HG03139 (cell line): ENCODE measurements around the gene SPINK6.

Experiments used
- ATAC-seq: cut with Tn5 transposase; IDR thresholded peaks from one replicate; pipeline ENCODE4 v1.9.1; 2021; ENCODE audit not compliant: unreplicated experiment

SPINK6 gene, protein sequence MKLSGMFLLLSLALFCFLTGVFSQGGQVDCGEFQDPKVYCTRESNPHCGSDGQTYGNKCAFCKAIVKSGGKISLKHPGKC

DNA sequence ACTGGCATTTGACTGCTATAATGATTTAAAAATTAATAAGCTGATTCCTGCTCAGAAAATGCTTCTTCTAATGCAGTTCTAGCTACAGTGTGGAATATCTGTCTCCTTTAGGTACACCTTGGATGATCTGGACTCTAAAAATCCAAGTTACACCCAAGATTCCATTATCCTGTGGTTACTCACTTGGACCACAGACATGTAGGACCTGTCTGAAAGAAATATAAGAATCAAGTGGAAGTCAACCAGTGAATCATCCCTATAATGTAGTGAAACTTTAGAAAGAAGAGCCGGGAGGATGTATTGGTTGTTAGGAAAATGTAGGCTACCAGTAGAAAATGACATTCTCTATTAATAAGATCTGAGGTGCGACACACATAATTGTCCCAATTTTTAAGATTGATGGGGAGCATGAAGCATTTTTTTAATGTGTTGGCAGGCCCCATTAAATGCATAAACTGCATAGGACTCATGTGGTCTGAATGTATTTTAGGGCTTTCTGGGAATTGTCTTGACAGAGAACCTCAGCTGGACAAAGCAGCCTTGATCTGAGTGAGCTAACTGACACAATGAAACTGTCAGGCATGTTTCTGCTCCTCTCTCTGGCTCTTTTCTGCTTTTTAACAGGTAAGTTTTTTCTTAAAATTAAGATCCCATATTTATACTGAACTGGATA lies at the start of gene SPINK6:
SPINK6 (plus strand) TSS at position 512 of the 673 bp plus-strand sequence; CDS start at position 567, 55 bp downstream.
- no peak for ATAC-seq

DNA sequence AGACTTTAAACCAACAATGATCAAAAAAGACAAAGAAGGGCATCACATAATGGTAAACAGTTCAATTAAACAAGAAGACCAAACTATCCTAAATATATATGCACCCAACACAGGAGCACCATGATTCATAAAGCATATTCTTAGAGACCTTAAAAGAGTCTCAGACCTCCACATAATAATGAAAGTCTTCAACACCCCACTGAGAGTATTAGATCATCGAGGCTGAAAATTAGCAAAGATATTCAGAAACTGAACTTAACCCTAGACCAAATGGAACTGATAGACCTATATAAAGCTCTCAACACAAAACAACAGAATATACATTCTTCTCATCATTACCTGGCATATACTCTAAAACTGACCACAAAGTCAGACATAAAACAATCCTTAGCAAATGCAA lies 46.2 kb upstream of the SPINK6 start:
- no peak for ATAC-seq

DNA sequence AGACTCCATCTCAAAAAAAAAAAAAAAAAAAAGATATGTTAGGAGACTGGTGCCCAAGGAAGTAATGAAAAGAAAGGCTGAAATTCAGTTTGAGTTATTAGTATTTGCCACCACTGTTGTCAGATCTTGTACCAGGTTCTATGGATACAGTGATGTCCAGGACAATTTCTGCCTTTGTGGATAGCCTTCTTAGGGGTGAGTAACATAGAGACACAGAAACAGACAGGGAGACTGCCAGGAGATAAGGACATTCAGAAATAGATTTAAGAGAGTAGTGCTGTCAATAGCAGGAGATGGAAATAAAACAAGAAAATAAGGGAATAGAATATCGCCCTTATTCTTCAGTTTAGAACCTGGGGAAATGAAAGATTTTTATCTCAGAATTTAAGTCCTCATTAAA lies 40.8 kb upstream of the SPINK6 start:
- ATAC-seq: no peak

DNA sequence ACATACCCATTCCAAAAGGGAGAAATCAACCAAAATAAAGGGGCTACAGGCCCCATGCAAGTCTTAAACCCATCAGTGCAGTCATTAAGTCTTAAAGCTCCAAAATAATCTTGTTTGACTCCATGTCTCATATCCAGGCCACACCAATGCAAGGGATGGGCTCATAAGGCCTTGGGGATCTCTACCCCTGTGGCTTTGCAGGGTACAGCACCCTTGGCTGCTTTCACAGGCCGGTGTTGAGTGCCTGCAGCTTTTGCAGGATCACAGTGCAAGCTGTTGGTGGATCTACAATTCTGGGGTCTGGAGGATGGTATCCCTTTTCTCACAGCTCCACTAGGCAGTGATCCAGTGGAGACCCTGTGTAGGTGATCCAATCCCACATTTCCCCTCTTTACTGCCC lies 39.5 kb upstream of the SPINK6 start:
- ATAC-seq: no peak

DNA sequence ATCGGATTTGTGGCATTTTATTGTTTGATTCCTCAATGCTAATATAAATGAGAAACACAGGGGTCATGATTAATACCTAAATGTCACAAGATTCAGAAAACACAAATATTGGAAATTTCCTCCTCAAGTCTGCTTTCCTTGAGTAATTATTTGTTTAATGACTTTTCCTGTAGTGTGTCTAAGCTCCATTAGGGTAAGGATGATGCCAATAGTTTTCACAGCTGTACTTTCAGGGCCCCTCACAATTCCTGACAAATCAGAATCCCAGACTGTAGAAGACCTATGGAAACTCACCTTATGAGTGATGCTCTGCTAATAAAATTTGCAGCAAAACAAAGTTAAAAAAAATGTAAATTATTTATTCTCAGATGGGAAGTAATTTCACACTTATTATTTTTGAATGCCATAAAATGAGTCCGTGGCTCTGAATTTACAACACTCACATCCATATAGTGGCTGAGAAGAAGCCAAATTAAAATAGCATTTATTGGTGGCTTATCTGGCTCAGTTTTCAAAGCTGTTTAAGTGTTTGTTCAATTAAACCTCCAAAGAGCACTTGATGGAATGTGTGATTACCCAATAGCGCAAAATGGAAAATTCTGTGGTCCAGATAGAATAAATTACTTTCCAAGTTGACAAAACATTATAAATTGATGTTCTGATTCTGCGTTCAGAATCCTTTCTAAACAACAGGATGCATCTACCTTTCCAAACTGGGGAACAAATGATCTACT lies 36.1 kb upstream of the SPINK6 start:
- ATAC-seq: no peak

DNA sequence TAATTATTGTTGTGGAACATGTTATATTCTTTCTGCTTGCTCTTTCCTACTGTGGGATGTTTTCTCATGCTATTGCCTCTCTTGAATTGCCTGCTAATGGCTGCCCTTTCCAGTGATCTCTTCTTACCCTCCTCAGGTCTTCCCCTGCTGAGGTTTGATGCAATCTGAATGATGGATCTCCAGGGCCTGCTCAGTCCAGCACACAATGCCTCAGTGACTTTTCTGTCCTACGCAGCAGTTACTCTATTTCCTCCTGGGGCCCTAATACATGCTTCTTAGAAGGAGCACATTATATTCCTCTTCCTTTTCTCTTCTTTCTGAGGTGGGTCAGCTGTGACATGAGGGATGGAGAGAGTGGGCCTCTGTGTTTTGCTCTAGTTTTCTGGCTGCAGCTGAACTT lies 34.6 kb upstream of the SPINK6 start, which contains the start of gene SPINK14:
SPINK14 (plus strand) TSS at position 301 of the 400 bp plus-strand sequence. CDS start 1,187 bp downstream, outside the sequence.
- no peak for ATAC-seq

DNA sequence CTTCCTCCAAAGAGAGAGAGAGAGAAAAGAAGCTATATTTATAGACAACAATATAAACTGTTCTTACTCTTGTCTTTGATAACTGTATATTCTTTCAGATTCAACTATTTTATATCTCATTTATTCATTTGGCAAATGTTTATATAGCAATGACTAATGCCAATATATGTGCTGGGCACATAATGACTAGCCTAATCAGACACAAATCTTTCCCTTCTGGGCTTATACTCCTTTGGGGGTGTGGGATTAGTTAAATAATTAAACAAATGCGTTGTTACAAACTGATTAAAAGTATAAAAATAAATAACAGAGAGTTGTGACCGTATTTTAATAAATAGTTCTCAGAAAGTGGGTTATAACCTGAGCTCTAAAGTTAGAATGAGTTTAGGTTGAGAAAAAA lies 30.5 kb upstream of the SPINK6 start:
- ATAC-seq: no peak

DNA sequence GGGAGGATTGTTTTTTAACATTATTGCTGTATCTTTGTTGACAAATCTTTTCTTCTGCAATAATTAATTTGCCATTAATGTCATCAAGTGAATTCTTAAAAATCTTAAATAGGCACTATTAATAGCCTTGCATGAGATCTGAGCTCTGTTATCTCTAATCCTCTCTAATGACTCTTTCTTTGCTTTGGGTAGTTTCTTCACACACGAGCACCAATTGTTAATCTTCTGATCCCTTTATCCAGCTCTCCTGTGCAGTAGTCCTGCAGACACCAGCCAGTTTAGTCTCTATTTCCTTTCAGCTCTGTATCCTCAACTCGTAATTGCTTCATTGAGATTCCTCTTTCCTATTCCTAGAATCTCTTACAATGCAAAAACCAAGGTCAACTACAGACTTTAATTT lies 26.4 kb upstream of the SPINK6 start:
- no peak for ATAC-seq

DNA sequence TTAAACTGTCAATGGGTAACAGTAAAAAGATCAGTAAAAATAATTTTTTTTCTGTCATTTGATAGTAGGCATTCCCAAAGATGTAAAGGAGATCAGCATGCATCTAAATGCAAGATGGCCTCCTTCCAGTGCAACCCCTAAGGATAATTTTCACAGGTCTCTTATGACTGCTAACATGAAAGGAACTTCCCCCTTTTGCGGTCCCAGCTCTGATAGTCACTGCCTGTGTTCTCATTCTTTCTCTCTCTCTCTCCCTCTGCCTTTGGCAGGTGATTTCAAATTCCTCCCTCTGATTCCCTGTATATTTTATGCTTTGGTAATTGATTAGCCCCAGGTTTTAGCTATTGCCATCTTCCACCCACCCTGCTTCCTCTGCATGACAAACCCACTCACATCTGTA lies 25.6 kb upstream of the SPINK6 start:
- no peak for ATAC-seq

DNA sequence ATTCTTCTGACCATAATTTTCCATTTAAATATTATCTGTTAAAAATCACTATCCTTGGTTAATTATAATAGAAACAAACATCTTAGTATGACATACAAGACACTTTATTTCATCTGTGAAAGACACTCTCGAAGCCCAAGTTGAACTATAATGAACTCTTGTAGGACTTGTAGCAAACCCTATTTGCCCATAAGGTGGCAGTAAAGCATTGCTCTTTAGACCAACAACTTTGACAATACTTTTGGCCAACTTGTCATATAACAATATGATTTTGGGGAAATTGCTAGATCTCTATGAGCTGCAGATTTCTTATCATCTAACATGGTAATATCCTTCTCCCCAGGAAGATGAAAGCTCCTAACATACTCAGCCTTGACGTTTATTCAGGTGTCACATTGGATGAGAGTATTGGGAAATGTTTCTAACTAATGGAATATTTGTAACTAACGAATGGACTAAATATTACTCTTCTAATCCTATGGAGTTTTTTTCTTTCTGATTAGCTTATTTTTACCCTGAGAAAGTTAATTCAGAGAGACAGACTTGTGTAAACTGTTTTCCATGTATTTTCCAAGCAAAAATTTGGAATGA lies 23.5 kb upstream of the SPINK6 start:
- peak; percentile 61 for ATAC-seq

DNA sequence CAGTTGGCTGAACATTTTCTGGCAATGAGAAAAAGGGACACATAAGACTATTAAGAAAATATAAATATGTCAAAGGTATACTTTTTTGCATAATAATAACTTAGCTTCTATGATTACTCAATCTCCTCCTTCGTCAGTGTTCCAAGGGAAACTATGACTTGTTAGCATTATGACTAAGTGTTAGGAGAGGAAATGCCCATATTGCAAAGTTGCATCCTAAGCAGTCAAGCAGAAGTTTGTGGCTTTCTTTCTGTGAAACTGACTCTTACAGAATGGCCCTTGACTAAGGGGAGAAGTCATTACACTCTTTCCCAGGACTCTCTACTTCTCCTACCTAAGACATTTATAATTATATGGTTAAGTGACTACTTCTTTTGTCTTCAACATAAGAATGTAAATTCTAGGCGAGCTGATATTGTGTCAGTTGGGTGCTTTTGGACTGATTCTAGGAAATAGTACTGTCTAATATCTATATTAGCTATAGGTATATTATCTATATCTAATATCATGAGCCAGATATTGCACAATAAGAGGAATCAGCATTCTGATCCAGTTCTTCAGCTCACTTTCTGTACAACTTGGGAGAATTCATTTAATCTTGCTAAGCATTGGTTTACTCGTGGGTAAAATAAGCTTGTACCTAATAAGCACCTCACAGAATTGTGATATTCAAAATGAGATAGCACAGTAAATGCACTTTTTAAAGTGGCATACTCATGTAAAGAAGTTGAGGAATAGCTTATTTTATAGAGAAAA lies 16.4 kb upstream of the SPINK6 start:
- no peak for ATAC-seq

DNA sequence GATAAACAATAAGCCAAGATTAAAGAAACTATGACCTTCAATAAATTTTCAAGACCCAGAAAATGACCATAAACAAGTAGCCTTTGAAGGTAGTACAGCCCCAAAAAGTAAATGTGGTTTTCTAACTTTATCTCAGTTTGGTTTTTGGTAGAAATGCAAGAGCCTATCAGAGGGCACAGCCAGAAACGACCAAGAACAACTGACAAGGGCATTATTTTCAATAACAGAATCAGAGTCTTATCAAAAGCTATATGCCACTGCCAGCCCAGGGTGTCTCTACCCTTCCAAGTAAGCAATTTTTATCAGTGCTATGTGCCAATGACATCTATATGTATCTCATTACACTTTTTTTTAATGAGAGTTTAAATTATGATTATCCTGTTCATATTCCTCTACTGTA lies 11.8 kb upstream of the SPINK6 start:
- ATAC-seq: no peak

DNA sequence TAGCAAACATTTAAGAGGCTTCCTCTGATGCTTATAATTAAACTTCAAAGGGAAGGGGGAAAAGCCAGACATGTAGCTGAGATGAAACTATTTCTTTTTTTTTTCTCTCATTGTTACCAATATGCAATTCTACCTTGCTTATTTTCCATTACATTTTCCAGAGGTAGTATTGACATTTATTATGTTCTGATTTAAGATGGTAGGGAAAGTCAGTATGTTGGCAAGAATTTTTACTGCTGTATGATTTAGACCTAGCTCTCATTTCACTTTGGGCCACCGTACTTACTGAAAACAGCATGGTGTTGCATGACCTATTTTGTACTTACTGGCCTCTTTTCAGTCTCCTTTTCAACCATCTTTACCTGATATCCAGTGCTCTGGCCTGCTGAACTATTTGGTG lies 9.6 kb upstream of the SPINK6 start:
- ATAC-seq: no peak

DNA sequence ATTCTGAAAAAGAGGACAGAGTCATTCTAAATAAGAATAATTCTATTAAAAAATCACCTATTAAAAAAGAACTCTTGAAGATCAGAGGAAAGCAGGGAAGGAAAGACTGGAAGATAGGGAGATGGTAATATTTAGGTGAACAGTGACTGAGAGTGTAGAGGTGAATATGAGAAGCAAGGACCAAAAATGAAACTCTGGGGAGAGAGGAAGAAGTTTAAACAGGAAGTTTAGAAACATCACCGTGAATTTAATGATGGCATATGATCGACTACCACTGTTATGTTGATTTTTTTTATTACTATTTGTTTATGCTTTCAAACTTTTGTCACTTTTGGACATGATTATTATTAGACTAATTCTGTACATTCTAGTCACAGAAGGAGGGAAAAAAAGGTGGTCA lies 1.7 kb upstream of the SPINK6 start:
- ATAC-seq: no peak

DNA sequence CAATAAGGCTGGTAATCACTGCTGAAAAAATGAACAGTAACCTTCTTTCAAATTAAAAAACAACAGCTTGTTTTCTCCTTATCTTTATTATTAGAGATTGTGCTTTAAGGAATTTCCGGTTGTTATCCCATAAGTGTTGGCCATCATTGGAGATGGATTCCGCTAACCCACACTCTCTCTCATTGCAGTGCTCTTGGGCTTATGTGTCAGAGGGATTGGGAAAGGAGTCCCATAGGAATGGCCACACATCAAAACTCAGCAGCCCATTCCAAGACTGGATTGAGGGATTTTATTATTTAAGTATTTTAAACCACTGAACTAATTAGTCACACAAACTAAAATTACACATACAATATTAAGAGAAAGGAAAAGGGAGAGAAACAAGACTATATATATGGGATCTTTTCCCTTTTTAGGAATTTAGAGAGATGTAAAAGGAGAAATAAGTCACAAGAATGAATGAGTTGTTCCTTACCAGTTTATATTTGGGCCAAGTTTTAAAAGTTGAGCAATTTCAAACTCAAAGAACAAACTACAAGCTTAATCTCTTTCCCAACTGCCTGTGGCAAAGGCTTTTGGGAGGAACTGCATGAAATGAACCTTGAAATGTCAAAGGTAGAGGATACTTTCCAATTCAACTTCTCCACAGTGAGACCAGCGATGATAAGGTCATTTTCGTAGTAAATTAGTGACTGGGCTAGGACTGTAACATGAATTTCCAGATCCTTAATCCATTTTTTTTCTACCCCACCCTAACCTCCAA lies 2.4 kb downstream of the SPINK6 start:
- ATAC-seq: no peak

DNA sequence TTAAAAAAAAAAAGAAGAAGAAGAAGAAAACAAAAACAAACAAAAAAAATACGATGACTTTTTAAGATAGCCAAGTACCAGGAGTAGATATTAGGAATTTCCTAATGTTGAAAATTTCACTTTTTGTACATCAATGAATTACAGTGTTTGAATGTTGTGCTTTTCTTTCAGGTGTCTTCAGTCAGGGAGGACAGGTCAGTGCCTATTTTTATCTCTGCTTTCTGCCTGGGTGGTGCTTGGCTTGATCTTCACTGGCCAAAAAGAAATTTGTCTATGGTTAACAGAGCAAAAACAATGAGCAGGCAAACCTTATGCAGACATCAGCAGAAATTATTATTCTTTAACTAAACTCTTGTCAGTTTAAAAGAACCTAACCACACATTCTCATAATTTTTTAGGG lies 3.0 kb downstream of the SPINK6 start:
- ATAC-seq: no peak

DNA sequence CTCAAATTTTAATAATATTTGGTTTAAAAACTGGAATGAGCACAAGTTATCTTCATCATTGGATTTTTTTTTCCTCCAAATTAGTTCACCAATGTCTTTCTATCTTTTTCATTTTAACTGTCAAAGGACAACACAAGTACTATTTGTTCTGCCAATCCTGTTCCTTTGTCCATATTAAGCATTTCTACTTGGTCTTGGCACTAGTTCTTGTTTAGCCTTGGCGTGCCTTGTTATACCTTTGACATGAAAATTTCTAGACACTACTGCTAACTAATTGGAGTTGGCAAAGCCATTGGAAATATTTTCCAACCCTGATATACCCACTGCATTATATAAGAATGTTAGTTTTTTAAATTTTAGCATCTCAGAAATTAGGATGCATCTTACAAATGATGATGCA lies 3.8 kb downstream of the SPINK6 start:
- no peak for ATAC-seq

DNA sequence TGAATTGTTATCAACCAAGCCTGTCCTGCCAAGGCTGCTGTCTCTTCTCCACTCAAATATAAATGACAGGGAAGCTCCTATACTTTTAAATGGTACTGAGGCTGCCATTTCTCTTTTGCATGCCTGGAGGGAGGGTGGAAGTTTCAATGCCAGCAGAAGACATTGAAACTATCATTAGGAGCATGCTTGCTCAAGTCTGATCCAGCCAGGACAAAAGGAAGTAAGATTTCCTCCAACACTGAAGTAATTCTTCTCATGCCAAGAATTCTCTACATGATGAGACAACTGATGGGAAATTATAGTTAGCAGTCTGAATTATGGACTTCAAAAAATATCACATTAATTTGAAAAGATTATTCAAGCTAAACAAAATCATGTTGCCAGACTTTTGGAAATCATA lies 5.4 kb downstream of the SPINK6 start:
- no peak for ATAC-seq

DNA sequence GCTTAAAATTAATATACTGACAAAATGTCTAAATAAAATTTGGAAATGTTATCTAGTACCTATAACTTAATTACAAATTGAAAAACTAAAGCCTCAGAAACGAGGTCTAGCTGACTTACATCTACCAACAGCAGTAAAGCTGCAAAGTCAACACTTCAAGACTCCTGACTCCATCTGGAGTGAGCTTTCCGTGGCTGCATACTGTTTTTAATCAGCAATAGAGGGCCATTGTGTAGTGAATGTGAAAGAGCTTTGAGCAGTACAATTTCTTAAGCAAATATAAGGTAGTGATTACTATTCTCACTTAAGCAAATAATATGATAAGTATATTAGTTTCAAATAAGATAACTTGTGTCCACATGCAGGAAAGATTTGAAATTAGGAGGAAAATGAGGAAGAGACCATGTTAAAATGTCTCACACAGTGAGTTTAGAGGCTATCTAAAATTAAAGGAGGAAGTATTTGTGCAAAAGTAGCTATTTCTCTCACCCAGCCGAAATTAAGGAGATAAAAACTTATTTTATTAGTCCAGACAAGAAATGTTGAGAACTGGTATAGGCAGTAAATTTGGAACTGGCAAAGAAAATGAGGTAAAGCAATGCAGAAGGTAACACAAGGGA lies 6.4 kb downstream of the SPINK6 start:
- ATAC-seq: no peak

DNA sequence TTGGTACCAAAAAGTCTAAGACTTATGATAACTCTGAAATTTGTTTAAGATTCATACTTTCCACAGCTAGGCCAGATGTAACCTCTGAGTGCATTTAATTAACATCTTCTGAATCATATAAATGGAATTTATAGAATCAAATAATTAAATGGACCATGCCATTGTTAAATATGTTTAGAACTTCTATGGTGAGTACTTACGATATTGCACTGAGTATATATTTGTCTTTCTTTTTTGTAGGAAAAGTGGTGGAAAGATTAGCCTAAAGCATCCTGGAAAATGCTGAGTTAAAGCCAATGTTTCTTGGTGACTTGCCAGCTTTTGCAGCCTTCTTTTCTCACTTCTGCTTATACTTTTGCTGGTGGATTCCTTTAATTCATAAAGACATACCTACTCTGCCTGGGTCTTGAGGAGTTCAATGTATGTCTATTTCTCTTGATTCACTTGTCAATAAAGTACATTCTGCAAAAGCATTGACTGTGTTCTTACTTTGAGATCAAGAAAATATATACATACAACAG lies 11.9 kb downstream of the SPINK6 start:
- ATAC-seq: no peak
